Amniotic epithelial cell (primary cell): ENCODE results near the gene NELFE.
"Not testable (repeated sequence)": the region's sequence is repeated elsewhere in the genome, so short reads cannot be mapped to it uniquely, and the experiment has no call there.

ENCODE experiments used
- DNase-seq: peaks from one replicate; pipeline ENCODE4 v3.0.0-alpha.2; 2010; ENCODE audit warnings: low read depth

Gene NELFE

DNA sequence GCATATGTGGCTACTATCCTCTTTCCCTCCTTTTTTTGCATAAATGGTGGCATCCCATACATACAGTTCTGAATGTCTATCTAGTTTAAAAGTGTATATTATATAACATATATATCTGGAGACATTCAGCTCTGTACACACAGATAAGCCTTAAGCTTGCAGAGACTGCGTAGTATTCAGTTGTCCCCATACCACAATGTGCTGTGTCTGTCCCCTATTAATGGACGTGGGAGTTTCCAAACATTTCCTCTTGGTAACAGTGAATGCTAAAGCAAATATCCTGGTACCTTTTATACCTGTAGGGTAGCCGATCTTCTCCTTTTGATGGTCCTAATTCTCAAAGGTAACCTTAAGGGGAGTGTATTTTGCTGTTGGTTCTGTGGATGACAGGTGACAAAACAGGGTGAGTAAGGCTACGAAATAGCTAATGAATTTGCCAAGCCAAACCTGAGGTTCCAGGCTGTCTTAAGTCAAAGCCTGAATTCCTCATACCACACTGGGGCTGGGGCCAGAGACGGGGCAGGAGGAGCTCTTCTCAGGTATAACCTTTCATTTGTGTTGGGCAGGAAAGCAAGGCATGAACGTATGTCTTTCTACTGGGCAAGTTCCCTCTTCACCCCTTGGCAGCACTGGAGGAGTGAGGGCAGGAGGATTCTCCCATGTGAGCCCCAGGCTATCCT, 39.0 kb downstream of the NELFE start:
- DNase-seq = no peak

DNA sequence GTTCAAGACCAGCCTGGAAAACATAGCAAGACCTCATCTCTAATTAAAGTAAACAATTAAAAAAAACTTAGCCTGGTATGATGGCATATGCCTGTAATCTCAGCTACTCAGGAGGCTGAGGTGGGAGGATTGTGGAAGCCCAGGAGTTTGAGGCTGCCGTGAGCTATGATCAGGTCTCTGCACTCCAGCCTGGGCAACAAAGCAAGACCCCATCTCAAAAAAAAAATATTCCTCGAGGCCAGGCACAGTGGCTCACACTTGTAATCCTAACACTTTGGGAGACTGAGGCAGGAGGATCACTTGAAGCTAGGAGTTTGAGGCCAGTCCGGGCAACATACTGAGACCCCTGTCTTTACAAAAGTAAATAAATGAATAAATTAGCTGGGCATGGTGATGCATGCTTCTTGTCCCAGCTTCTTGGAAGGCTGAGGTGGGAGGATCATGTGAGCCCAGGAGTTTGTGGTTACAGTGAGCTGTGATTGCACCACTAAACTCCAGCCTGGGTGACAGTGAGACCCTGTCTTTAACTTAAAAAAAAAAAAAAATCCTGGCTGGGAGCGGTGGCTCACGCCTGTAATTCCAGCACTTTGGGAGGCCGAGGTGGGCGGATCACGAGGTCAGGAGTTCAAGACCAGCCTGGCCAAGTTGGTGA, 40.6 kb downstream of the NELFE start:
- DNase-seq = peak; percentile 62

DNA sequence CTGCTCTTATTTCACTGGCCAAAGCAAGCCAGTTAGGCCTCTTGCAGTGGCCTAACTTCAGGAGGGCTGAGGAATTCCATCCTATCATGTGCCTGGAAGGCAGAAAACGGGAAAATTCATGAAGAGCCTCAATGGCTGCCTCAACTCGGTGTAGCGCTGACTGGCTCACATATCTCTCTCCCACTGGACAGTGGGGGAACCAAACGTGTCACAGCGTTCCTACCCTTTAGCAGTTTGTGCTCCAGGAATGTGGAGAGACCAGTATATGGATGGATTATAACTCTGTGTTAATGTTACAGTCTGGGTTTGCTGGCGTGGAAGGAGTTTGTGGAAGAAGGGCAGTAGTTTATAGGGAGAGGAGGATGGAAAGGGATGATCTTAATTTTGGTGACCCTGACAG, 43.0 kb downstream of the NELFE start:
- no peak for DNase-seq

DNA sequence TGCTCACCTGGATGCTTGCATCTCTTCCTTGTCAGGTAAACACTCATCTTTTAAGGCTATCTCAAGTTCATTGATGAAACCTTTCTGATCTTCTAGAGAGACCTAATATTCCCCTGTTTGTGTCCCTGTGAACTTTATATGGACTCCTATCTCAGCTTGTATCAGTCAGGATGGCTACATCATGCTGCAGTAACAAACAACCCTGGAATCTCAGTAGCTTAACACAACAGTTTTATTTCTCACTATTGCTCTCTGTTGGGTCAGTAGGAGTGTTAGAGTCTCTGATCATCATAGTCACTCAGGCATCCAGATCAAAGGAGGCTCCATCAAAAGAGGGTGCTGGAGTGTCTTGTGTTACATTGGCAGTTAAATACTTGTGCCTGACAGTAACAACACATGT, 43.4 kb downstream of the NELFE start:
- DNase-seq = no peak

DNA sequence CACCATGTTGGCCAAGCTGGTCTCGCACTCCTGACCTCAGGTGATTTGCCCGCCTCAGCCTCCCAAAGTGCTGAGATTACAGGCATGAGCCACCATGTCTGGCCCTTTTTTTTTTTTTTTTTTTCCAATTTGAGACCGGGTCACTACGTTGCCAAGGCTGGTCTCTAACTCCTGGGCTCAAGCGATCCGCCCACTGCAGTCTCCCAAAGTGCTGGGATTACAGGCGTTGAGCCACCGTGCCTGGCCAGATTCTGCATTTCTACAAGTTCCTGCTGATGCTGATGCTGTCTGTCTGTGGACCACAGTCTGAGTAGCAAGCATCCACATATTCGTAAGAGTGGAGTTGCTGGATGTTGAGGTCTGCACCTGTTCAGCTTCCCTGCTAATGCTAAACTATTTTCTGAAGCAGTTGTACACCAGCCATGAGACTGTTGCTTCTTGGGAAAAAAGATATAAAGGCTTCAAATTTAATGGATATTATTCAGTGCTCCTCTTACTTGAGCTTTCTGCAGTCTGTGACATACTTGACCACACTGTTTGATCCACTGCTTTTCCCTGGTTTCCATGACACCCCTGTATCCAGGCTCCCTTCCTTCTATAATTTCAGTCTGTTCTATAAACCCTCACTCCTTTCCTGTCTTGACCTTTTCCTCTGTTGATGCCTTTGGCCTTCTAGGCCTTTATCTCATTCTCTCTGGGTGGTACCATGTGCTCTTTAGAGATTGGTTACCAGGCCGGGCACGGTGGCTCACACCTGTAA, 46.8 kb downstream of the NELFE start:
- DNase-seq = no peak

DNA sequence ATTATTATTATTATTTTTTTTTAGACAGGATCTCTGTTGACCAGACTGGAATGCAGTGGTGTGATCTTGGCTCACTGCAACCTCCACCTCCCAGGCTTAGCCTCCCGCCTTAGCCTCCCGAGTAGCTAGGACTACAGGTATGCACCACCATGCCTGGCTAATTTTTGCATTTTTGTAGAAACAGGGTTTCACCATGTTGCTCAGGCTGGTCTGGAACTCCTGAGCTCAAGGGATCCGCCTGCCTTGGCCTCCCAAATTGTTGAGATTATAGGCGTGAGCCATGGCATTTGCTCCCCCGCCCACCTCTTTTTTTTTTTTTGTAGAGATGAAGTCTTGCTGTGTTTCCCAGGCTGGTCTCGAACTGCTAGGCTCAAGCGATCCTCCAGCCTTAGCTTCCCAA, 49.5 kb downstream of the NELFE start:
- not testable (repeated sequence) for DNase-seq

DNA sequence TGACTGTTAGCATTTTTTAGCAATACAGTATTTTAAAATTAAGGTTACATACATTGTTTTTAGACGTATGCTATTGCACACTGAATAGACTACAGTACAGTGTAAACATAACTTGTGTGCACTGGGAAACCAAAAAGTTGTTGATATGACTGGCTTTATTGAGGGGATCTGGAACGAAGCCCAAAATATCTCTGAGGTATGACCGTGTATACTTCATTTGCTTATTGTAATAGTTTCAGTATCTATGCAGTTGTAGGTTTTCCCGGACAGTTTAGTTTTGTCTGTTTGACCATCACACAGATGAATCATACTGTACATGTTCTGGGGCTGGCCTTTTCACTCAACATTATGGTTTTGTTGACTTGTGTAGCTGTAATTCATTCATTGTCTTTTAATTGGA, 50.0 kb downstream of the NELFE start:
- peak; percentile 76 for DNase-seq

DNA sequence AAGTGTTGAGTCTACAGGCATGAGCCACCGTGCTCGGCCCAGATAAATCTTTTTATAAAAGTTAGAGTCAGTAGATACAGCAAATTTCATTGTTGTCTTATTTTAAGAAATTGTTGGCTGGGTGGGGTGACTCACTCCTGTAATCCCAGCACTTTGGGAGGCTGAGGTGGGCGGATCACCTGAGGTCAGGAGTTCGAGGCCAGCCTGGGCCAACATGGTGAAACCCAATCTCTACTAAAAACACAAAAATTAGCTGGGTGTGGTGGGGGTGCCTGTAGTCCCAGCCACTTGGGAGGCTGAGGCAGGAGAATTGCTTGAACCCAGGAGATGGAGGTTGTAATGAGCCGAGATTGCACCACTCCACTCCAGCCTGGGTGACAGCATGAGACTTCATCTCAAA, 50.5 kb downstream of the NELFE start:
- DNase-seq = not testable (repeated sequence)

DNA sequence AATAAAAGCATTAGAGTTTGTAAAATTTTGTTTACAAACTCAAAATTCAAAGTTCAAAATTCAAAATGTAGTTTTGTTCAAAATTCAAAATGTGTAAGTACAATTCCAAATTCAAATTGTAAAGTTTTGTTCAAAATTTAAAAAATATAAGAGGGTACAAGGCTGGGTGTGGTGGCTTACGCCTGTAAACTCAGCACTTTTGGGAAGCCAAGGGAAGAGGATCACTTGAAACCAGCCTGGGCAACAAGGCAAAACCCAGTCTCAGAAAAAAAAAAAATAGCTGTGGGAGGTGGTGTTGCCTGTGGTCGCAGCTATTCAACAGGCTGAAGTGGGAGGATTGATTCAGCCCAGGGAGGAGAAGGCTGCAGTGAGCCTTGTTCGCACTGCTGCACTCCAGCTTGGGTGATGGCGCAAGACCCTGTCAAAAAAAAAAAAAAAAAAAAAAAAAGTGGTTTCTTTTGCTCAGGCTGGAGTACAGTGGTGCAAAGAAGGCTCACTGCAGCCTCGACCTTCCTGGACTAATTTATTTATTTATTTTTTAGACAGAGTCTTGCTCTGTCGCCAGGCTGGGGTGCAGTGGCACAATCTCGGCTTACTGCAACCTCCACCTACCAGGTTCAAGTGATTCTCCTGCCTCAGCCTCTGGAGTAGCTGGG, 51.5 kb downstream of the NELFE start:
- DNase-seq = peak; percentile 97

DNA sequence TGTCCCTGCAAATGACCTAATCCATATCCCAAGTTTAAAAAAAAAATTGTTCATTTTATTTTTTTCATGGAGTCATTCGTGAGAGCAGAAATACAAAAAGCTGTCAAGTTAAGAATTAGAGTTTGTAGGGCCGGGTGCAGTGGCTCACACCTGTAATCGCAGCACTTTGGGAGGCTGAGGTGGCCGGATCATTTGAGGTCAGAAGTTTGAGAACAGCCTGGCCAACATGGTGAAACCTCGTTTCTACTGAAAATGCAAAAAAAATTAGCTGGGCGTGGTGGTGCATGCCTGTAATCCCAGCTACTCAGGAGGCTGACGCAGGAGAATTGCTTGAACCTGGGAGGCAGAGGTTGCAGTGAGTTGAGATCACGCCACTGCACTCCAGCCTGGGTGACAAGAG, 52.0 kb downstream of the NELFE start:
- not testable (repeated sequence) for DNase-seq

DNA sequence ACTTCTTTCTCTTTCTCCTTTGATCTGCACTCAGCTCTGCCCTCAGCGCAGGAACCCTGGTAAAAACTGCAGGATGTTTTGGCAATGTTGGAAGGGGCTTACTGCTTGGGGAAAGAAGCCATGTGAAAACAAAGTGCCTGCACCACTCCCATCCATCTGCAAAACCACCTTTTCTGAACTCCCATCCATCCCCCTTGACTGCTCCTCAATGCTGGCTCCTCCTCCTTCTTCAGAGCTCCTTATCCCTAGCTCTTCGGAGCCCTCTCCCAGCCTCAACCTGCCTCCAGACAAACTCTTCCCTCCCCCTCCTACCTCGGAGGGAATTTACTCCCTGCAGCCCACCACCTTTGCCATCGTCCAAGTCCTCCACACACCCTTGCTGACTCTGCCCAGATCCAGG, 52.6 kb downstream of the NELFE start:
- no peak for DNase-seq

DNA sequence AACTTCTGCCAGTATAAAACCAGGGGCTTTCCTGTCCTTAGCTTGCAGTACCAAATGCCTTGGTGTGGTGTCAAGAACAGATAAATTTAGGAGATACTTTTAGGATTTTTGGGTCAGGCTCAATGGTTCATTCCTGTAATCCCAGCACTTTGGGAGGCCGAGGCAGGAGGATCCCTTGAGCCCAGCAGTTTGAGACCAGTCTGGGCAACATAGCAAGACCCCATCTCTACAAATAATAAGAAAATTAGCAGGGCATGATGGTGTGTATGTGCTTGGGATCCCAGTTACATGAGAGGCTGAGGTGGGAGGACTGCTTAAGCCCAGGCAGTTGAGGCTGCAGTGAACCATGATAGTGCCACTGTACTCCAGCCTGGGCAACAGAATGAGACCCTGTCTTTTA, 53.7 kb downstream of the NELFE start:
- no peak for DNase-seq

DNA sequence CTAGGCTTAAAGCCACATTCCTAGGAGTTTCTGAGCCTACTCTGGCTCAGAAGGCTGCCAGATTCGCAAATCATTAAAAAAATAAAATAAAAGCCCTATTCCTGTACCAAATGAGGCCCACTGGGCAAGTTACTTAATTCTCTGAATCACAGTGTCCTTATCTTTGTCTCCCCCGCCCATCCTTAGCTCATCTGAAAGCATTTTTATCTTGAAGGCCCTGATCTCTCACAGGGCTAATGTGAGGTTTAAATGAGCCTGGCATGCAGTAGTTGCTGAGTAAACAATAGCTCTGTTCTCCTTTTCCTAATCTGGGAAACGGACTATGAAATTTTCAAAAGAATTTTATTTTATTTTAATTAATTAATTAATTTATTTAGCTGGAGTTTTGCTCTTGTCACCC, 54.8 kb downstream of the NELFE start:
- peak; percentile 95 for DNase-seq
